ENCODE measurements around the gene CNIH2. TPM values are rescaled to one million over a fixed set of nuclear protein-coding genes. Genes with fewer than 3 reads are reported as not detected.

The CNIH2 gene
- total and polyA plus RNA-seq, 9 of the 15 experiments (the other 6 are each of a cell fraction or from before 2014, with no cell fraction given): 0.26 to 0.89 (median 0.40) TPM; not detected in 4

- no peak for FAIRE-seq
Observed at GRCh38 chr11:66317723-66318599, 40.0 kb downstream of the CNIH2 start.

More at GRCh38 chr11:66317723-66318599, 40.0 kb downstream of the CNIH2 start:
- Histone ChIP-seq H2AFZ (ENCODE audit: low read depth, low read length) (no peak overlapping the region), H3K4me3 (no peak overlapping the region), H3K4me1 (replicated peaks in 1 of 2; ENCODE audit: control insufficient read depth in 2 of 2, insufficient read depth in 2 of 2, low read length in 2 of 2) (peaks cover 5 to 59% of the 10 kb centered on the region in 2 experiments), H3K9me1 (ENCODE audit: control insufficient read depth, insufficient read depth, low read length) (no peaks in the 10 kb centered on the region), H3K27me3 (ENCODE audit: control insufficient read depth in 2 of 2, insufficient read depth in 2 of 2, low read length in 2 of 2) (no peaks in the 10 kb centered on the region), H3K27ac (ENCODE audit: extremely low read depth, low read depth, low read length) (no peak overlapping the region), H3K36me3 (ENCODE audit: control insufficient read depth, insufficient read depth, low read length) (no peaks in the 10 kb centered on the region), H3K4me2 (ENCODE audit: insufficient read depth, low read length) (no peak overlapping the region), H3K9ac (ENCODE audit: insufficient read depth in 1 of 2, low read depth in 2 of 2, low read length in 2 of 2) (no peak overlapping the region; a peak in 1 of 4 replicates), H3K9me3 (replicated peaks; ENCODE audit: control insufficient read depth, insufficient read depth, low read depth, low read length) (no peaks in the 10 kb centered on the region), H3K79me2 (ENCODE audit: control insufficient read depth, insufficient read depth, low read length) (no peaks in the 10 kb centered on the region), H4K20me1 (replicated peaks; ENCODE audit: control insufficient read depth, insufficient read depth, low read length) (no peaks in the 10 kb centered on the region)
- in situ Hi-C loops (cut with MboI): no loop called here
- TF ChIP-seq CREM (IDR thresholded peaks at IDR 0.05; ENCODE audit: low read depth): no peak
- no peak for TF ChIP-seq ZBTB11 (CRISPR knock-in tag; IDR thresholded peaks at IDR 0.05)
- TF ChIP-seq ZNF316 (IDR thresholded peaks at IDR 0.05): peak; percentile 44; the same call in 1 of the 2 replicates
- TF ChIP-seq TBP (optimal IDR thresholded peaks at IDR 0.05; ENCODE audit: low read depth, low read length): no peak
- peak; percentile 64 for TF ChIP-seq CEBPG (CRISPR knock-in tag; IDR thresholded peaks at IDR 0.05)
- TF ChIP-seq CEBPG (tag; conservative IDR thresholded peaks at IDR 0.05 in 1 of 2, IDR thresholded peaks at IDR 0.05 in 1 of 2): peak; percentile 80 to 93
- peak; percentile 97 for TF ChIP-seq CEBPB (tag; IDR thresholded peaks at IDR 0.05)
- peak; percentile 72 for TF ChIP-seq ATF3 (IDR thresholded peaks at IDR 0.05)
- no peak for TF ChIP-seq ATF3 (CRISPR knock-in tag; conservative IDR thresholded peaks at IDR 0.05)
- TF ChIP-seq, protein P1, sequence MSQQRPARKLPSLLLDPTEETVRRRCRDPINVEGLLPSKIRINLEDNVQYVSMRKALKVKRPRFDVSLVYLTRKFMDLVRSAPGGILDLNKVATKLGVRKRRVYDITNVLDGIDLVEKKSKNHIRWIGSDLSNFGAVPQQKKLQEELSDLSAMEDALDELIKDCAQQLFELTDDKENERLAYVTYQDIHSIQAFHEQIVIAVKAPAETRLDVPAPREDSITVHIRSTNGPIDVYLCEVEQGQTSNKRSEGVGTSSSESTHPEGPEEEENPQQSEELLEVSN (IDR thresholded peaks at IDR 0.05; ENCODE audit: borderline replicate concordance in 1 of 2, extremely low read depth in 1 of 2, insufficient read depth in 1 of 2, insufficient read length in 1 of 2, low read depth in 1 of 2, low read length in 1 of 2, poor library complexity in 1 of 2, severe bottlenecking in 1 of 2): peak in 1 of 2 experiments; percentile 33
- TF ChIP-seq, protein P2, sequence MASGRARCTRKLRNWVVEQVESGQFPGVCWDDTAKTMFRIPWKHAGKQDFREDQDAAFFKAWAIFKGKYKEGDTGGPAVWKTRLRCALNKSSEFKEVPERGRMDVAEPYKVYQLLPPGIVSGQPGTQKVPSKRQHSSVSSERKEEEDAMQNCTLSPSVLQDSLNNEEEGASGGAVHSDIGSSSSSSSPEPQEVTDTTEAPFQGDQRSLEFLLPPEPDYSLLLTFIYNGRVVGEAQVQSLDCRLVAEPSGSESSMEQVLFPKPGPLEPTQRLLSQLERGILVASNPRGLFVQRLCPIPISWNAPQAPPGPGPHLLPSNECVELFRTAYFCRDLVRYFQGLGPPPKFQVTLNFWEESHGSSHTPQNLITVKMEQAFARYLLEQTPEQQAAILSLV (tag; IDR thresholded peaks at IDR 0.05): 0 out of 2 replicates have a peak, but pooled peaks have one; percentile 26
- TF ChIP-seq MAFG (tag; conservative IDR thresholded peaks at IDR 0.05): 0 out of 2 replicates have a peak, but pooled peaks have one; percentile 13
- TF ChIP-seq HDAC2 (IDR thresholded peaks at IDR 0.05): no peak
- TF ChIP-seq MXI1 (IDR thresholded peaks at IDR 0.05; ENCODE audit: low read depth, low read length): no peak
- intact Hi-C loops (cut with micrococcal nuclease): no loop called here
- DNase-seq (ENCODE audit: extremely low read depth in 1 of 4, low spot score in 3 of 4): no peak
- ATAC-seq: no peak
- 47% methylated on average over 13 of the region's 16 CpGs for WGBS (ENCODE audit: insufficient coverage, low coverage, missing lambda C conversion rate)
- ChIA-PET POLR2A (interaction anchor here (0.6 to 1.0 kb wide), 4 partner anchors 16 to 55 kb away, joined by 3 to 4 read pairs (median 3); no protein-coding TSS in a partner anchor), CTCF (ENCODE audit: low intra/inter-chr PET ratio) (no interaction called here)
- BruUV-seq (replicated peaks): no TSS peak

All from K562 (cell line).